ENCODE measurements around the gene TNS2.
A peak's percentile ranks its signal among the peaks of the same experiment; 100 is the strongest.

The TNS2 gene

DNA sequence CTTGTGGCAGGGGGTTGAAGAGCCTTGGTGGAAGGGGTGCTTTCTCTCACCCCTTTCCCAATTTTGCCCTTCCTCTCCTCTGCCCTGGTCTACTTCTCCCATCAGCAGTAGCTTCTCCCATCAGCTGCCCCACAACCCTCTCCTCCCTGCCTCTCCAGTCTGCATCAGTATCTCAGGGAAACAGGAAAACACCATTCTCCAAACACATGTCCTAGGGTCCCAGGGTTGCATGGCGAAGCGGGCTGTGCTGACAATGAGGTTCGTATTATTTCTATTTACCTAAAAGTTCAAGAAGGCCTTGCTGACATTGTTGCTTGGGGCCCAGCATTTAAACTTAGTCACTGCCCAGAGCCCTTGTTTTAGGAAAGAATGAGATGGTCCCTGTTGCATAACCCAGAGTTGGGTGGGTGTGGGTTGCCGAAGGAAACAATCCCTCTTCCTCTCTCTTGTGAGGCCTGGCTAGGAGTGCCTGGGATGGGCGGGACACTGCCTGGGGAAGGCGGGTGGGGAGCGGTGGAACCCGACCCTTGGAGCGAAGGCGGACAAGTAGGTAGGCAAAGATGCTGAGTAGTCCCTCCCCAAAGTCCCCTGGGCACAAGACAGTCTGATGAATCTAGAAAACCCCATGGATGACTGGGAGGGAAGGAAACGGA lies 46.4 kb downstream of the TNS2 start:
- TF ChIP-seq GATA1 (IDR thresholded peaks at IDR 0.05; ENCODE audit: low read depth, low read length): no peak
- TF ChIP-seq POLR2A (IDR thresholded peaks at IDR 0.05; ENCODE audit: low read length): no peak
- no peak for DNase-seq

DNA sequence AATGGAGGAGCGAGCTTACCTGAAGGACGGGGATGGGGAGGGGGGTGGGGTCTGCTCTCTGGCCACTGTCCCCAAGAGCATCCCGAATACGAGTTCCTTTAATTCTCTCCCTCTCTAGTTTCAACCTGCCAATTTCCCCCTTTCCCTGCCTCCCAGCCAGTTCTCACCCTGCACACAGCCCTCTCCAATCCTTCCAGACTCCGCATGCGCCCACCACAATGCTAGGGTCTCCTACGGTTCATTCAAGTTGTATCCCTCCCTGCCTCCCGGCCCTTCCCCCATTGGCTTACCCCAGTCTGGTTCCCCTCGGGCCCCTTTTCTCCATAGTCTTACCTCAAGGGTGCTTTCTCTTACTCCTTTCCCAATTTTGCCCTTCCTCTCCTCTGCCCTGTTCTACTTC lies 46.9 kb downstream of the TNS2 start:
- no peak for DNase-seq
- no peak for TF ChIP-seq GATA1 (IDR thresholded peaks at IDR 0.05; ENCODE audit: low read depth, low read length)
- TF ChIP-seq POLR2A (IDR thresholded peaks at IDR 0.05; ENCODE audit: low read length): no peak

DNA sequence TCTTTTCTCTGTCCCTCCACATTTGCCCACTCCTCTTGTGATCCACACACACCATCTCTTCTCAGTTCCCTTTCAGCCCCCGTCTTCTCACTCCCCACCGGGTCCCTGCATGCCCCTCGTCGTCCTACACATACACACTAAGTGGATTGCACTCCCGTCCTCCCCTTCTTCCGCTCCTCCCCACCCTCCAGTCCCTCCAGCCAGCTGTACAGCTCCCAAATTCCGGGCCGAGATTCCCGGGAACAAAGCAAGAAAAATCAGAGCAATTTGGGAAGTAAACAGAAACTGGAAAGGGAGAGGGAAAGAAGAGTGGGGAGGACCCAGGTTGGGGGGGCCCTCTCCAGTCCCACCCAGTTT lies 47.3 kb downstream of the TNS2 start:
- TF ChIP-seq POLR2A (IDR thresholded peaks at IDR 0.05; ENCODE audit: low read length): no peak
- no peak for TF ChIP-seq GATA1 (IDR thresholded peaks at IDR 0.05; ENCODE audit: low read depth, low read length)
- DNase-seq: no peak

DNA sequence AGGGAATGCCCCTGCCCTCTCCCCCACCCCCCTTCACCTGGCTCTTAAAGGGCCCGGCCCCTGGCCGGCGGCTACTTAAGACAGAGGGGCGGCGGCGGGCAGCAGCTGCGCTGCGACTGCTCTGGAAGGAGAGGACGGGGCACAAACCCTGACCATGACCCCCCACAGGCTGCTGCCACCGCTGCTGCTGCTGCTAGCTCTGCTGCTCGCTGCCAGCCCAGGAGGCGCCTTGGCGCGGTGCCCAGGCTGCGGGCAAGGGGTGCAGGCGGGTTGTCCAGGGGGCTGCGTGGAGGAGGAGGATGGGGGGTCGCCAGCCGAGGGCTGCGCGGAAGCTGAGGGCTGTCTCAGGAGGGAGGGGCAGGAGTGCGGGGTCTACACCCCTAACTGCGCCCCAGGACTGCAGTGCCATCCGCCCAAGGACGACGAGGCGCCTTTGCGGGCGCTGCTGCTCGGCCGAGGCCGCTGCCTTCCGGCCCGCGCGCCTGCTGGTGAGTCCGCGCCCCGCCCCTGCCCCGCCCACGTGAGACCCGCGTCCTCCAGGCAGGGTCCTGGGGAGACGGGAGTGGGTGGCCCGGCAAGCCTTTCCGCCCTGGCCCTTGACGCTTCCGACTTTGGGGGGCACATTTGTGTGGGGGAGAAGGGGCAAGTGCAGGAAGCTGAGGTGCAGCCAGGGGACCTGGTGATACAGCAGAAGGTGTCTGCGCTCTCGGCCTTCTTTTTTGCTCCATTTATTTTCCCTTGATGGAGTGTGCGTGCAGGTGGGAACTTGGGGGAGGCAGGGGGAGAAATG lies 47.9 kb downstream of the TNS2 start, which contains the start of gene IGFBP6:
TSS of gene IGFBP6 (plus strand) at position 104 of the 790 bp plus-strand sequence. CDS start at position 155, 51 bp downstream.
- peak in 1 of 2 experiments; percentile 17 for DNase-seq
- TF ChIP-seq GATA1 (IDR thresholded peaks at IDR 0.05; ENCODE audit: low read depth, low read length) (no peak), POLR2A (IDR thresholded peaks at IDR 0.05; ENCODE audit: low read length) (no peak)

DNA sequence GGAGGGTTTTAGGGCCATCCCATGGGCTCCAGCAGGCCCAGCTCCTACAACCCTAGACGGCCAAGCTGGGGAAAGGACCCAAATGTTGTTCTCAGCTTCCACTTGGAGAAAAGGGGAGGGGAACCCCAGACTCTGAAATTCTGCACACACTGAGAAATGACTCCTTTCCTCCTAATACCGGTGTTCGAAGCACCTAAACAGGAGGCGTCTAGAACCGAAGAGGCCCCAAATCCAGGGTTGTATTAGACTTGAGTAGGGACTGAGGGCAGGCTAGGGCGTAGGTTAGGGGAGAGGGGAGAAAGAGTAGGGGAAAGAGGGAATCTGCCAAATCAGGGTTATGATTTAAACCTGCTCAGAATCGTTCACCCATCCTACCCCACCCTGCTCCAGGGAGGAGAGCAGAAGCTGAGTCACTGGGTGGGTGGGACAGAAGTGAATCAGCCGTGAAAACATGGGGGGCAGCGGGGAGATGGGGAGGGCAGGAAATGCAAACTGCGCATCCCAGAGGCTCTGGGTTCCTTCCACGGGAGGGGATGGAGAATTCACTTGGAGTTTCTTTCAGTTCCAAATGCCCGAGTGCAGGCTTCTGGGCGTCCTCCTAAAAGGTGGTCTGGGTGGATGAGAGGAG lies 48.6 kb downstream of the TNS2 start:
- no peak for DNase-seq
- no peak for TF ChIP-seq POLR2A (IDR thresholded peaks at IDR 0.05; ENCODE audit: low read length)
- no peak for TF ChIP-seq GATA1 (IDR thresholded peaks at IDR 0.05; ENCODE audit: low read depth, low read length)

DNA sequence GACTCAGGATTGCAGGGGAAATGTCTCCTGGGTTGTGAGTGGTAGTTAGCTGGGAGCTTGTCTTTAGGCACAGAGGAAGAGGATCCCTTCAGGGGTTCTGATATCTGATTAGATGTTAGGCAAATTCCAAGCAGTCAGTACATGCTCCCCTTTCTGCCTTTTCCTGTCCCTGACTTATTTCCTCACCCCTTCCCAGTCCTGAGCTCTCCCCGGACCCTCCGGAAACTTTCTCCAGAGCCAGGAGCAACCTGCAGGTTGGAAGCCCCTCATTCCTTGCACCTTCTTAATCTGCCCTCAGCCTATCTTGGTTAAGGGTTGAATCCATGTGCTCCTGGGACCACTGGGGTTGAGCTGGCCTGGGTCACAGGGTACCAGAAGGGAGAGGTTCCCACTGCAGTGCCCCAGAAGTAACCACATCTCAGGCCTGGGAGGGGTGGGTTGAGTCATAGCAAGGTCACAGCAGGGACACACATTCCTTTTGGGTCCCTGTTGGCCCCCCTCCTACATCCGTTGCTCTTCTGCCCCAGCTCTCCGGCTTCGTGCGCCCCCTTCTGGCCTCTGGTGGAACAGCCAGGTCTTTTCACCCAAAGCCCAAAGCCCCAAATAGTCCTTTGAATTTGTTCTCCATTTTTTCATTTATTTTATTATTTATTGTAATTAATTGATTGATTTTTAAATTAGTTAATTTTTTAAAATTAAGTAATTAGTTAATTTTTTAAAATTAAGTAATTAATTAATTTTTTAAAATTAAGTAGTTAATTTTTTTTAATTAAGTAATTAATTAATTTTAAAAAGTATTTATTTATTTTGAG lies 49.4 kb downstream of the TNS2 start:
- peak; percentile 75 to 87 for DNase-seq
- TF ChIP-seq GATA1 (IDR thresholded peaks at IDR 0.05; ENCODE audit: low read depth, low read length) (no peak), POLR2A (IDR thresholded peaks at IDR 0.05; ENCODE audit: low read length) (no peak)

DNA sequence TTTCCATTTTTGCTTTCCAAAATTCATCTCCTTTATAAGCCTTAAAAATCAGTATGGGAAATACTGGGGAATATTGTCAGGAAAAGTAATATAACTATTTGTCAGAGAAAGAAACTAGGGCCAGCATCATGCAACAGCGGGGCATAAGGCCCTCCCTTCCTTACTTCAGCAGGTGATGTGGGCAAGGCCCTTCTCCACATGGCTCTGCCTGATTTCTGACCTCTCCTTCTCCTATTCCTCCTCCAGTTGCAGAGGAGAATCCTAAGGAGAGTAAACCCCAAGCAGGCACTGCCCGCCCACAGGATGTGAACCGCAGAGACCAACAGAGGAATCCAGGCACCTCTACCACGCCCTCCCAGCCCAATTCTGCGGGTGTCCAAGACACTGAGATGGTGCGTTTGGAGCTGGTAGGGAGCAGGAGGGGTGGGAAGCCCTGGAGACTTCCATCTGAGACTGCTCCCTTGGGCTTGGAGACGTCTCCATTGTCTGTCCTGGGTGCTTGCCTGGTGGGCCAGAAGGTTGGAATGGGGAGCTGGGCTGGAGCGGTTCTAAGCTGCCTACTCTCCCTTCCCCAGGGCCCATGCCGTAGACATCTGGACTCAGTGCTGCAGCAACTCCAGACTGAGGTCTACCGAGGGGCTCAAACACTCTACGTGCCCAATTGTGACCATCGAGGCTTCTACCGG lies 50.7 kb downstream of the TNS2 start:
- DNase-seq: no peak
- TF ChIP-seq GATA1 (IDR thresholded peaks at IDR 0.05; ENCODE audit: low read depth, low read length): no peak
- TF ChIP-seq POLR2A (IDR thresholded peaks at IDR 0.05; ENCODE audit: low read length): no peak

DNA sequence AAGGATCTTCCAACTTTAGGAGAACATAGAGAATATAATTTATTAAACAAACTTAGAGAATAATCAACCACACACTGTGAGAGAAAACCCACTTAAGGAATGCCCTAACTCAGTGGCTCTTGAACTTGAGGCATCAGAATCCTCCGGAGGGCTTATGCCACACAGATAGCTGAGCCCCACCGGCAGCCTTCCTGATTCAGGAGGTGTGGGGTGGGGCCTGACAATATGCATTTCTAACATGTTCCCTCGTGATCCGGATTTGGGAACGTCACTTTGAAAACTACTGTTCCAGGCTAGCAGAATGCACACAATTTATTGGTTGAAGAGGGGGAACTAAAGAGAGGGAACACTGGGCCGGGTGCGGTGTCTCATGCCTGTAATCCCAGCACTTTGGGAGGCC lies 51.4 kb downstream of the TNS2 start:
- no peak for DNase-seq
- TF ChIP-seq POLR2A (IDR thresholded peaks at IDR 0.05; ENCODE audit: low read length): no peak
- TF ChIP-seq GATA1 (IDR thresholded peaks at IDR 0.05; ENCODE audit: low read depth, low read length): no peak

DNA sequence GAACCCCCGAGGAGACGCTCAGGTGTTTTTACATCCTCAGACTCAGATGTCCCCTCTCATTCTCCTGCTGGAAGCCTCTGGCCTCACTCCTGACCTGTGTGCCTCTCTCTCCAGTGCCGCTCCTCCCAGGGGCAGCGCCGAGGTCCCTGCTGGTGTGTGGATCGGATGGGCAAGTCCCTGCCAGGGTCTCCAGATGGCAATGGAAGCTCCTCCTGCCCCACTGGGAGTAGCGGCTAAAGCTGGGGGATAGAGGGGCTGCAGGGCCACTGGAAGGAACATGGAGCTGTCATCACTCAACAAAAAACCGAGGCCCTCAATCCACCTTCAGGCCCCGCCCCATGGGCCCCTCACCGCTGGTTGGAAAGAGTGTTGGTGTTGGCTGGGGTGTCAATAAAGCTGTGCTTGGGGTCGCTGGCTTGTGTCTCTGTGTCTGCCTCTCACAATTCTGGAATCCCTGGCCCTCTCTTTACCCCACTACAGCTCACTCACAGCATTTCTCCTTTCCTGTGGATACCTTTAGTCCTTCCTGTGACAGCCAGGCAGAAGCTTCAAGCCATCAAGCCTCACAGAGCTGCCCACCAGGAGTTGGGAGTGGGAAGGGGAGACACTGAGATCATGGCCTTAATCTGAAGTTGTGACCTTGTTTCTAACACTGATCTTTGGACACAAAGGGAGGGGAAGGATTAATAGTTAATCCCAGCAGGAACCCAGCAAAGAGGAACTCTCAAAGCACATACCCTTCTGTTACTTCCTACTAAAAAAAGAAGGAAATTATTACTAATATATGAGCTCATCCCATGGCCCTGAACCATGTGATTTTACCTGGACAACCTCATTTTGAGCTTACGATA lies 52.3 kb downstream of the TNS2 start:
- DNase-seq: no peak
- TF ChIP-seq GATA1 (IDR thresholded peaks at IDR 0.05; ENCODE audit: low read depth, low read length) (no peak), POLR2A (IDR thresholded peaks at IDR 0.05; ENCODE audit: low read length) (no peak)

DNA sequence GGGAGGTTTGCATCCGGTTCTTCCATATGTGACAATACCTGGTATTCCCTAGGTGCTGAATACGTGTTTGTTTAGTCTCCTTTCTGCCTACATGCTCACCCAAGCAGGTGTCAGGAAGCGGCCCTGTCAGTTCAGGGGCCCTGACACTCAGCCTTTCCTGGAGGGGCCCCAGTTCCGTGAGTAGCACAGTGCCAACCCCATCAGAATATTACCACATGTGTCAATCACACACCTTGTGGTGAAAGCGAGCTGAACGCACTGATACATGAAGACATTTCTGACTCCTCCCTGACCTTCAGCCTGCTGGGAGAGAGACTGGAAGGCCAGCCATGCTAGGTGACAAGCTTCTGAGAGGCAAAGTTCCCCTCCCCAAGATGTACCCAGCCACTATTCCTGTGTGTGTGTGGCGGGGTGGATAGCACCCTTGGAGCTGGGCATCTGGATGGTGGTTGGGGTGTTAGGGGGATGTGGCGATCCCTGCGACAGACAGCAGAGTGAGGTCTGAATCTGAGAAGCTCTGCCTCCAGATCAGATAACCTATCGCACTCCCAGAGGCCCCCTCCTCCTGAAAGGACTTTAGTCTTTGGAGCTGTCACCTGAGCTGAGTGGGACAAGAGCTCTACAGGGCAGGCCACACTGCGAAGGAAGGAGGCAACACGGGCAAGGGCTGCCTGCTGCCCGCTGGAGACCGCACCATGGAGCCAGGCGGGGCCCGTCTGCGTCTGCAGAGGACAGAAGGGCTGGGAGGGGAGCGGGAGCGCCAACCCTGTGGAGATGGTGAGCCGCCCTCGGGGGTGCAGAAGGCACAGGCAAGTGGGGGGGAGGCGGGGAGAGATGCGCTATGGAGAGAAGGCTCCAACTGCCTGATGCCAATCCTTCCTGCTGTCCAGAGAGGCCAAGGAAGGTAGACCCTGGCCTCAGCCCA lies 53.3 kb downstream of the TNS2 start, which contains the start of gene SOAT2:
TSS of gene SOAT2 (plus strand) at position 604 of the 925 bp plus-strand sequence. CDS start at position 696, 92 bp downstream.
- TF ChIP-seq POLR2A (IDR thresholded peaks at IDR 0.05; ENCODE audit: low read length) (no peak), GATA1 (IDR thresholded peaks at IDR 0.05; ENCODE audit: low read depth, low read length) (no peak)
- no peak for DNase-seq

DNA sequence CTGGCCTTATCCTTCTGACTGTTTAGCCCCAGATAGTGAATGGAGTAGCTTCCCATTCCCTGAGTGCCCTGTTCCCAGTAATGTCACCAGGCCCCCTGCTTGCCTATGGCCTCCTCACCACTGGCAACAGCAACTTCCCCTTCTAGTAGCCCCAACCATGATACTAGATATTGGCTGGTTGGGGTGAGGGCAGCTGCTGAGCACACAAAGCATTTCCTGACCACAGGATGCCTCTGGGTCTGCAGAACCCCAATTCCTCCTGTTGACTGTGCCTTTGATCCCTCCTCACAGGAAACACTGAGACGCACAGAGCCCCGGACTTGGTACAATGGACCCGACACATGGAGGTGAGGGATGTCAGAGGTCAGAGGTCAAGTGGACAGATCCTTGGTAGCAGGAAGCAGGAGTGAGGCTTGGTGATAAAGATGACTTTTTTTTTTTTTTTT lies 54.0 kb downstream of the TNS2 start:
- DNase-seq: no peak

More for the DNA sequence above, 54.0 kb downstream of the TNS2 start:
- TF ChIP-seq GATA1 (IDR thresholded peaks at IDR 0.05; ENCODE audit: low read depth, low read length) (no peak), POLR2A (IDR thresholded peaks at IDR 0.05; ENCODE audit: low read length) (no peak)

All from erythroblast (primary cell).